ENCODE data around the gene PCDH12.

GRCh38 chr5:141963701-141964100 is 5.7 kb upstream of the PCDH12 start:
- TF ChIP-seq, protein P1, sequence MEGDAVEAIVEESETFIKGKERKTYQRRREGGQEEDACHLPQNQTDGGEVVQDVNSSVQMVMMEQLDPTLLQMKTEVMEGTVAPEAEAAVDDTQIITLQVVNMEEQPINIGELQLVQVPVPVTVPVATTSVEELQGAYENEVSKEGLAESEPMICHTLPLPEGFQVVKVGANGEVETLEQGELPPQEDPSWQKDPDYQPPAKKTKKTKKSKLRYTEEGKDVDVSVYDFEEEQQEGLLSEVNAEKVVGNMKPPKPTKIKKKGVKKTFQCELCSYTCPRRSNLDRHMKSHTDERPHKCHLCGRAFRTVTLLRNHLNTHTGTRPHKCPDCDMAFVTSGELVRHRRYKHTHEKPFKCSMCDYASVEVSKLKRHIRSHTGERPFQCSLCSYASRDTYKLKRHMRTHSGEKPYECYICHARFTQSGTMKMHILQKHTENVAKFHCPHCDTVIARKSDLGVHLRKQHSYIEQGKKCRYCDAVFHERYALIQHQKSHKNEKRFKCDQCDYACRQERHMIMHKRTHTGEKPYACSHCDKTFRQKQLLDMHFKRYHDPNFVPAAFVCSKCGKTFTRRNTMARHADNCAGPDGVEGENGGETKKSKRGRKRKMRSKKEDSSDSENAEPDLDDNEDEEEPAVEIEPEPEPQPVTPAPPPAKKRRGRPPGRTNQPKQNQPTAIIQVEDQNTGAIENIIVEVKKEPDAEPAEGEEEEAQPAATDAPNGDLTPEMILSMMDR (conservative IDR thresholded peaks at IDR 0.05; ENCODE audit: low read length): no peak
- no peak for TF ChIP-seq EZH2phosphoT487 (IDR thresholded peaks at IDR 0.05; ENCODE audit: borderline replicate concordance)

Data from Loucy (cell line).